GM13976 (cell line): Measurements from ENCODE around the gene GAMT.

Source experiments
- DNase-seq: peaks from one replicate; pipeline ENCODE4 v3.0.0; 2012; ENCODE audit warnings: low spot score
- CTCF ChIP-seq: IDR thresholded peaks from 2 replicates; pipeline ENCODE4 v1.5.1; 2012; ENCODE audit warnings: borderline replicate concordance, mild to moderate bottlenecking; ENCODE audit not compliant: insufficient read depth; ENCODE audit errors: extremely low read depth, missing control alignments, control extremely low read depth
- in situ Hi-C: fragments of 300-500 bp; cut with MboI; formaldehyde crosslinking; loops from one replicate; pipeline ENCODE4 v1.12.0; 2022; ENCODE audit warnings: low sequenced_read_pairs, mixed read lengths, inconsistent platforms; ENCODE audit not compliant: unreplicated experiment

The GAMT gene

GRCh38 chr19:1411255-1412191 lies 10.2 kb upstream of the GAMT start:
- in situ Hi-C loops = no loop called here

DNA sequence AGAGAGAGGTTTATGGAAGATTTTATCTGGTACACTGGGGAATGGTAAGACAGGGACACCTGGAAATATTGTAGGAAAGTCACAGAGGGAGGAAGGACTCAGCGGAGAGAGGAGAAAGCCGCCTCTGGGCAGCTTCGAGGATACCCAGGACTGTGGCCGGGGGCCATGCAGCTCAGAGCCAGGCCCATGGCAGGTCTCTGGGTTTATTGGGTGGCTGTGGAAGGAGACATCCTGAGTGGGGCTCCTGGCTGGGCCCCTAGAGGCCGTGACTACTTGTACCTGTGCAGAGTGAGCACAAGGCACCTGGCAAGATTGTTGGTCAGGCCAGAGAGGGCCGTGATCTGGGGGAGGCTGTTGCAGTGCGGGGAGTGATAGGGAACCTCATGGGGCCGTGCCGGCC lies 9.4 kb upstream of the GAMT start:
- in situ Hi-C loops = no loop called here
- TF ChIP-seq CTCF = no peak
- no peak for DNase-seq

More at GRCh38 chr19:1411255-1412191, 10.2 kb upstream of the GAMT start:
- no peak for TF ChIP-seq CTCF
- DNase-seq = no peak

- no peak for TF ChIP-seq CTCF
- in situ Hi-C loops = no loop called here
- no peak for DNase-seq
These were observed 8.9 kb upstream of the GAMT start for GRCh38 chr19:1410136-1410786.

DNA sequence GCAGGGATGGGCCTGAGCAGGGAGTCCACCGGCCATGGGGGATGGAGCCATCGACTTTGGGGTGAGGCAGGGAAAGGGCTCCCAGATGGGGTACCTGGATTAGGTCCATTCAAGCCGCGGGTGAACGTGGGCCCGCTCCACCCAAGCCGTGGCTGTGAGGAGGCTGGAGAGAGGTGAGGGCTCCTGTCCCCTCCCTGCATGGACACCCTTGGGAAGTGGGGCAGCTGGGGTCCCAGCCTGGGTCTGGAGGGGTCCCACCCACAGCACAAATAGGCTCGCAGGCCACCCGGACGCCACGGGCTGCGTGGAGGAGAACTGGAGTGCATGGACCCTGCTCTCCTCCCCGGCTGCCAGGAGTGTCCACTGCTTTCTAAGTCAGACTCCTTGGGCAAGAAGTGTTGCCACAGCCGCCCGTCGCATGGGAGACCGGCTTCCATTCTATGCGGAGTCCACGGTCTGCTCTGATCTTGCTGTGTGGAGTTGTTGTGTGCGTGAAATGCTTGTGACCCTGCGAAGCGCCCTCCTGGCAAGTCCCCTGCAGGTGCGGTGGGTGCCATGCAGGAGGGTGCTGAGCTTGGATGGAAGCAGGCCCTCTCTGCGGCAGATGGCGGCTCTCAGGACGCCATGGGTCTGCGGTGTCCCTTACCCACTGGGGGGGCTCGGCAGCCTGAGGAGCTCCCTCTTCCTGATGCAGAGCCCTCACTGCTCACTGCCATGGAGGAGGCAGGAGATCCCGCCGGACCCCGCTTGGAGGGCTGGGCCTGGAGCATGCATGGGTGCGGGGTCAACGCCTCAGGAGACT lies 8.1 kb upstream of the GAMT start:
- in situ Hi-C loops = no loop called here
- DNase-seq = no peak
- TF ChIP-seq CTCF = no peak

DNA sequence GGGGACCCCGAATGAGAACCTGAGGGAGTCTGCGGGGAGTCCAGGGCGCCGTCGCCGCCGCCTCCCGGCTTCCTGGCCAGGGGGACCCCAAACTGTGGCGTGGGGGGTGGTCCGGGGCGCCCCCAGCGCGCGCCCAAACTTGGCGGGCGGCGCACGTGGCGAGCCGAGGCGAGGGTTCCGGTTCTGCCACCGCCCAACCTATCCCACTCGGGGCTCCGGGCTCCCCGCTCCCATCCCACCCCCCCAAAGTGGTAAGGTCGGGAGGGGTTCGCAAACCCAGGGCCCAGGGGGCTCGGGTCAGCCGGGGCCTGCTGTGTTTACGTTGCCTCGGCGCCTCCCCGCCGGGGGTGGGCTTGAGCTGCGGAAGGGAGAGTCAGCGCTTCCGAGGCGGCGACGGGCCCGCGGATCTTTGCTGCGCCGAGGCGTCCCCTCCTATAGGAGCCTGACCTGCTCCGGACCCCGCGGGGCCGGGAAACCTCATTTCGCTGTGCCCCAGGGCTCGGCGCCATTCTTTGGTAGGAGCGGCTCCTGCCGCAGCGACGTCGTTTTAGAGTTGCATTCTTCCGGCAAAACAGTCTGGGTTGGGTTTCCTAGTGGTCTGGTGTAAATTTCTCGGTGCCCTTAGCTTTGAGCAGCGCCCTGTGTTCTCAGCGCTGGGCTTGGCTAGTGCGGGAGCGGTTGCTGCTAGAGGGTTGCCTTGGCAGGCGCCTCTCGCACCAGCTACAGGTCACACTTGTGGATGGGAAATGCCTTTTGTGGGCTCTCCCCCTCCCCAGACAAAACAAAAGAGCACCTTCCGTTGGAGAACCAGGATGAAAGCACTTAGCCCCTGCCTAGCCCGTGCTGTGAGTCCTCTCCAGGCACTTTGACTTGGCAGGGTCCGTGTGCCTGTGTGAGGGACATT lies 7.2 kb upstream of the GAMT start:
- peak; percentile 70 for DNase-seq
- no peak for TF ChIP-seq CTCF
- in situ Hi-C loops = no loop called here
